ENCODE measurements around the gene PRPF8. TPM values are rescaled to one million over a fixed set of nuclear protein-coding genes. Genes with fewer than 3 reads are reported as not detected.
A peak's percentile ranks its signal among the peaks of the same experiment; 100 is the strongest.

PRPF8 gene
- total and polyA plus RNA-seq, 2 of the 13 experiments (the other 11 are each of a cell fraction or from before 2014, with no cell fraction given): 112 to 179 TPM

- TF ChIP-seq KMT2A (CRISPR knock-in tag; IDR thresholded peaks at IDR 0.05) (no peak), ZNF891 (CRISPR knock-in tag; IDR thresholded peaks at IDR 0.05) (no peak), SRSF4 (IDR thresholded peaks at IDR 0.05; ENCODE audit: low read depth, low read length, poor library complexity, severe bottlenecking) (no peak), ZNF17 (CRISPR knock-in tag; IDR thresholded peaks at IDR 0.05) (no peak), ZNF839 (CRISPR knock-in tag; IDR thresholded peaks at IDR 0.05; ENCODE audit: borderline replicate concordance) (no peak; the same call in 1 of the 2 replicates), PRDM15 (CRISPR knock-in tag; IDR thresholded peaks at IDR 0.05) (no peak), HCFC1 (IDR thresholded peaks at IDR 0.05; ENCODE audit: low read depth, low read length) (peak; percentile 83), ZBTB43 (CRISPR knock-in tag; conservative IDR thresholded peaks at IDR 0.05) (no peak), AHDC1 (CRISPR knock-in tag; IDR thresholded peaks at IDR 0.05; ENCODE audit: borderline replicate concordance) (no peak), ZNF256 (CRISPR knock-in tag; conservative IDR thresholded peaks at IDR 0.05) (no peak), CCDC6 (CRISPR knock-in tag; IDR thresholded peaks at IDR 0.05) (peak; percentile 91), MNT (IDR thresholded peaks at IDR 0.05) (peak; percentile 85), ZNF737 (CRISPR knock-in tag; IDR thresholded peaks at IDR 0.05; ENCODE audit: borderline replicate concordance) (no peak), REPIN1 (CRISPR knock-in tag; IDR thresholded peaks at IDR 0.05; ENCODE audit: borderline replicate concordance, low read depth) (no peak), HNRNPL (IDR thresholded peaks at IDR 0.05; ENCODE audit: low read depth, low read length) (0 out of 2 replicates have a peak, but pooled peaks have one; percentile 25), SNRNP70 (IDR thresholded peaks at IDR 0.05; ENCODE audit: low read depth, low read length) (no peak)
These were observed 31.6 kb upstream of the PRPF8 start (continued) for GRCh38 chr17:1716076-1716911.
